T-cell (primary cell): ENCODE measurements around the gene CCDC83. TPM values are rescaled to one million over a fixed set of nuclear protein-coding genes. Genes with fewer than 3 reads are reported as not detected.

ENCODE experiments used
- ATAC-seq, 4 experiments: fragments of 200-7000 bp in 3 of 4; fragments of 150-1000 bp in 1 of 4; cut with Tn5 transposase; replicated peaks in 1 of 4; 1 replicate in 3 of 4; 2 replicates in 1 of 4; pipeline ENCODE4 v1.10.0; 2021; ENCODE audit warnings: moderate library complexity in 3 of 4, mild to moderate bottlenecking in 2 of 4, moderate number of reproducible peaks in 1 of 4
- CTCF ChIA-PET, 2 donors: fragments of 300-600 bp; sonication (Branson Sonifier 250); formaldehyde crosslinking; loops; one replicate each; lab custom pipeline; 2022; ENCODE audit warnings: antibody characterized with exemption in 2 of 2; lab: Charles Lee
- POLR2A ChIA-PET, 2 donors: fragments of 300-600 bp; sonication (Branson Sonifier 250); formaldehyde crosslinking; loops; one replicate each; lab custom pipeline; 2022; ENCODE audit warnings: antibody characterized with exemption in 2 of 2; lab: Charles Lee
- DNase-seq, 35 experiments: peaks; one replicate each; pipeline versions ENCODE4 v3.0.0 to v3.0.0-alpha.2; 2013 to 2023
- H3K27ac ChIP-seq: one replicate; pipeline ENCODE4 v1.5.1; 2013; ENCODE audit warnings: low read length
- H3K27me3 ChIP-seq, 2 experiments: replicated peaks in 1 of 2; 1 replicate in 1 of 2; 2 replicates in 1 of 2; pipeline versions ENCODE4 v1.6.1 to v1.7.0; 2013; ENCODE audit warnings: low read length in 1 of 2, mixed read lengths in 1 of 2; ENCODE audit not compliant: control insufficient read depth in 2 of 2, insufficient read depth in 2 of 2; ENCODE audit errors: extremely low read depth in 1 of 2
- H3K36me3 ChIP-seq, 2 donors: 1 replicate in 1 of 2; 2 replicates in 1 of 2; pipeline versions ENCODE4 v1.6.1 to v1.7.0; 2013; ENCODE audit warnings: low read length in 1 of 2; ENCODE audit not compliant: control insufficient read depth in 2 of 2, insufficient read depth in 1 of 2; ENCODE audit errors: extremely low read depth in 1 of 2
- H3K4me1 ChIP-seq, 2 experiments: 1 replicate in 1 of 2; 2 replicates in 1 of 2; pipeline versions ENCODE4 v1.6.1 to v1.7.0; 2013; ENCODE audit warnings: low read length in 2 of 2, mixed read lengths in 1 of 2; ENCODE audit not compliant: insufficient read depth in 2 of 2, control insufficient read depth in 1 of 2; ENCODE audit errors: extremely low read depth in 1 of 2
- H3K4me3 ChIP-seq, 2 donors: 1 replicate in 1 of 2; 2 replicates in 1 of 2; pipeline versions ENCODE4 v1.5.1 to v1.7.0; 2013; ENCODE audit warnings: mild to moderate bottlenecking in 2 of 2, low read length in 1 of 2, moderate library complexity in 1 of 2; ENCODE audit not compliant: control insufficient read depth in 1 of 2; ENCODE audit errors: extremely low read depth in 1 of 2
- H3K9me3 ChIP-seq: 2 replicates; pipeline ENCODE4 v1.7.0; 2013
- H3K27ac Mint-ChIP-seq, 2 donors: one replicate each; pipeline ENCODE4 v1.8.0; 2020 to 2021; ENCODE audit warnings: mild to moderate bottlenecking in 2 of 2, mixed read lengths in 2 of 2
- H3K27me3 Mint-ChIP-seq, 2 donors: one replicate each; pipeline ENCODE4 v1.8.0; 2021 to 2022; ENCODE audit warnings: mixed read lengths in 2 of 2
- H3K36me3 Mint-ChIP-seq: one replicate; pipeline ENCODE4 v1.8.0; 2021; ENCODE audit warnings: mixed read lengths
- H3K4me1 Mint-ChIP-seq, 3 donors: one replicate each; pipeline ENCODE4 v1.8.0; 2020 to 2022; ENCODE audit warnings: mixed read lengths in 3 of 3, mild to moderate bottlenecking in 1 of 3
- H3K4me3 Mint-ChIP-seq, 3 donors: one replicate each; pipeline ENCODE4 v1.8.0; 2020 to 2022; ENCODE audit warnings: mild to moderate bottlenecking in 3 of 3, mixed read lengths in 3 of 3, moderate library complexity in 3 of 3
- H3K9me3 Mint-ChIP-seq, 3 donors: one replicate each; pipeline ENCODE4 v1.8.0; 2020 to 2022; ENCODE audit warnings: mixed read lengths in 3 of 3
- WGBS: methylation state at CpG from one replicate; pipeline ENCODE4 v1.1.5; 2013; ENCODE audit warnings: missing lambda C conversion rate; ENCODE audit not compliant: insufficient coverage; 5-methylcytosine and 5-hydroxymethylcytosine counted together
- total RNA-seq, 35 experiments: library from RNA in 6 of 35; stranded (reverse) in 6 of 35; fragments of 120-200 nt in 1 of 35; gene quantifications; one replicate each; pipeline versions ENCODE4 v1.2.1 to v1.2.4 and lab custom pipeline; 2013 to 2026

Gene CCDC83
- total RNA-seq, 5 donors from 2014 or later (not counting 1 experiment from before 2014, with no cell fraction given), result 0.10 TPM; not detected in 4

GRCh38 chr11:85896876-85897275 lies 41.7 kb downstream of the CCDC83 start:
- POLR2A ChIA-PET, result no interaction called here
- CTCF ChIA-PET, result no interaction called here
- H3K27ac ChIP-seq, result no peak overlapping the region
- no peak for ATAC-seq
- H3K9me3 Mint-ChIP-seq, result no peaks in the 10 kb centered on the region
- no peak overlapping the region for H3K4me3 Mint-ChIP-seq
- H3K36me3 Mint-ChIP-seq, result no peaks in the 10 kb centered on the region
- no peak overlapping the region for H3K27ac Mint-ChIP-seq
- no peaks in the 10 kb centered on the region for H3K36me3 ChIP-seq
- no peaks in the 10 kb centered on the region for H3K4me1 Mint-ChIP-seq
- H3K4me3 ChIP-seq, result no peak overlapping the region
- H3K9me3 ChIP-seq, result no peaks in the 10 kb centered on the region
- no peaks in the 10 kb centered on the region for H3K27me3 ChIP-seq
- peaks cover 0 to 9% of the 10 kb centered on the region in 2 donors for H3K27me3 Mint-ChIP-seq
- no peak for DNase-seq
- no peaks in the 10 kb centered on the region for H3K4me1 ChIP-seq
- WGBS, result no CpG with 5 or more reads among the region's 3 CpGs

GRCh38 chr11:85898456-85898855 lies 43.3 kb downstream of the CCDC83 start:
- WGBS, result no CpG with 5 or more reads among the region's 2 CpGs
- H3K36me3 Mint-ChIP-seq, result no peaks in the 10 kb centered on the region
- DNase-seq (no peak), ATAC-seq (no peak)
- H3K4me3 Mint-ChIP-seq, result no peak overlapping the region
- Histone ChIP-seq H3K27ac (no peak overlapping the region), H3K9me3 (no peaks in the 10 kb centered on the region), H3K4me3 (no peak overlapping the region), H3K4me1 (no peaks in the 10 kb centered on the region), H3K36me3 (no peaks in the 10 kb centered on the region), H3K27me3 (no peaks in the 10 kb centered on the region)
- no peaks in the 10 kb centered on the region for H3K9me3 Mint-ChIP-seq
- peaks cover 0 to 3% of the 10 kb centered on the region in 2 donors for H3K27me3 Mint-ChIP-seq
- no peaks in the 10 kb centered on the region for H3K4me1 Mint-ChIP-seq
- CTCF ChIA-PET, result interaction anchor here in 1 of 2 donors (0.6 kb wide), 1 partner anchor 31 kb away, joined by 3 read pairs; no protein-coding TSS in a partner anchor
- POLR2A ChIA-PET, result no interaction called here
- no peak overlapping the region for H3K27ac Mint-ChIP-seq

GRCh38 chr11:85902353-85902752 lies 47.2 kb downstream of the CCDC83 start:
- no peak overlapping the region for H3K27ac Mint-ChIP-seq
- no peaks in the 10 kb centered on the region for H3K9me3 Mint-ChIP-seq
- no peak for ATAC-seq
- Histone ChIP-seq H3K9me3 (no peaks in the 10 kb centered on the region), H3K36me3 (no peaks in the 10 kb centered on the region), H3K27ac (no peak overlapping the region), H3K4me3 (no peak overlapping the region), H3K27me3 (no peaks in the 10 kb centered on the region), H3K4me1 (no peaks in the 10 kb centered on the region)
- H3K4me3 Mint-ChIP-seq, result no peak overlapping the region
- peaks cover 0 to under 1% of the 10 kb centered on the region in 2 donors for H3K27me3 Mint-ChIP-seq
- CTCF ChIA-PET, result no interaction called here
- no peak for DNase-seq
- WGBS, result 84% methylated on average over 3 of the region's 3 CpGs
- no peaks in the 10 kb centered on the region for H3K36me3 Mint-ChIP-seq
- POLR2A ChIA-PET, result no interaction called here
- H3K4me1 Mint-ChIP-seq, result no peaks in the 10 kb centered on the region

- H3K27me3 ChIP-seq, result no peaks in the 10 kb centered on the region
- no peak overlapping the region for H3K4me3 Mint-ChIP-seq
- H3K9me3 ChIP-seq, result no peaks in the 10 kb centered on the region
- no peak overlapping the region for H3K27ac Mint-ChIP-seq
- H3K4me1 ChIP-seq, result no peaks in the 10 kb centered on the region
- H3K9me3 Mint-ChIP-seq, result no peaks in the 10 kb centered on the region
- ChIA-PET POLR2A (no interaction called here), CTCF (no interaction called here)
- H3K4me1 Mint-ChIP-seq, result no peaks in the 10 kb centered on the region
- no peaks in the 10 kb centered on the region for H3K36me3 ChIP-seq
- WGBS, result 100% methylated on average over 3 of the region's 4 CpGs
- no peak overlapping the region for H3K27ac ChIP-seq
- H3K4me3 ChIP-seq, result no peak overlapping the region
- DNase-seq, result no peak
- H3K36me3 Mint-ChIP-seq, result no peaks in the 10 kb centered on the region
- no peak for ATAC-seq
- no peaks in the 10 kb centered on the region for H3K27me3 Mint-ChIP-seq
Observed at GRCh38 chr11:85903406-85903805, 48.2 kb downstream of the CCDC83 start.

- DNase-seq (no peak), ATAC-seq (no peak)
- Mint-ChIP-seq H3K4me3 (no peak overlapping the region), H3K27me3 (no peaks in the 10 kb centered on the region), H3K4me1 (no peaks in the 10 kb centered on the region), H3K27ac (no peak overlapping the region), H3K9me3 (no peaks in the 10 kb centered on the region), H3K36me3 (no peaks in the 10 kb centered on the region)
- CTCF ChIA-PET, result no interaction called here
- no CpG with 5 or more reads among the region's 3 CpGs for WGBS
- POLR2A ChIA-PET, result no interaction called here
- Histone ChIP-seq H3K27ac (no peak overlapping the region), H3K36me3 (no peaks in the 10 kb centered on the region), H3K9me3 (no peaks in the 10 kb centered on the region), H3K4me1 (no peaks in the 10 kb centered on the region), H3K4me3 (no peak overlapping the region), H3K27me3 (no peaks in the 10 kb centered on the region)
Observed at GRCh38 chr11:85903811-85904210, 48.6 kb downstream of the CCDC83 start.

GRCh38 chr11:85912414-85912813 lies 57.2 kb downstream of the CCDC83 start:
- H3K36me3 Mint-ChIP-seq, result no peaks in the 10 kb centered on the region
- no peaks in the 10 kb centered on the region for H3K27me3 ChIP-seq
- H3K27me3 Mint-ChIP-seq, result no peaks in the 10 kb centered on the region
- ATAC-seq (no peak), DNase-seq (no peak)
- ChIA-PET POLR2A (no interaction called here), CTCF (no interaction called here)
- no peaks in the 10 kb centered on the region for H3K4me1 ChIP-seq
- peaks cover 0 to 8% (median 4%) of the 10 kb centered on the region in 3 donors for H3K9me3 Mint-ChIP-seq
- no CpG with 5 or more reads among the region's 2 CpGs for WGBS
- H3K4me1 Mint-ChIP-seq, result no peaks in the 10 kb centered on the region
- H3K9me3 ChIP-seq, result no peaks in the 10 kb centered on the region
- H3K4me3 ChIP-seq, result no peak overlapping the region
- H3K4me3 Mint-ChIP-seq, result no peak overlapping the region
- no peak overlapping the region for H3K27ac Mint-ChIP-seq
- H3K27ac ChIP-seq, result no peak overlapping the region
- no peaks in the 10 kb centered on the region for H3K36me3 ChIP-seq

- Mint-ChIP-seq H3K4me3 (no peak overlapping the region), H3K27ac (no peak overlapping the region)
Observed at GRCh38 chr11:85913513-85913912, 58.3 kb downstream of the CCDC83 start.

More at GRCh38 chr11:85913513-85913912, 58.3 kb downstream of the CCDC83 start:
- ATAC-seq (no peak), DNase-seq (no peak)
- POLR2A ChIA-PET, result no interaction called here
- Histone ChIP-seq H3K27ac (no peak overlapping the region), H3K36me3 (no peaks in the 10 kb centered on the region), H3K4me3 (no peak overlapping the region), H3K4me1 (no peaks in the 10 kb centered on the region), H3K9me3 (no peaks in the 10 kb centered on the region), H3K27me3 (no peaks in the 10 kb centered on the region)
- H3K27me3 Mint-ChIP-seq, result no peaks in the 10 kb centered on the region
- CTCF ChIA-PET, result interaction anchor here in 1 of 2 donors (0.6 kb wide), 1 partner anchor 12 kb away, joined by 3 read pairs; no protein-coding TSS in a partner anchor
- H3K4me1 Mint-ChIP-seq, result no peaks in the 10 kb centered on the region
- H3K9me3 Mint-ChIP-seq, result peaks cover 0 to 8% (median 4%) of the 10 kb centered on the region in 3 donors
- no peaks in the 10 kb centered on the region for H3K36me3 Mint-ChIP-seq
